Esophagus (tissue), 2 donors: Measurements from ENCODE around the gene ARHGAP9. TPM values are rescaled to one million over a fixed set of nuclear protein-coding genes. Genes with fewer than 3 reads are reported as not detected.
"Not testable (repeated sequence)": the region's sequence is repeated elsewhere in the genome, so short reads cannot be mapped to it uniquely, and the experiment has no call there.

Experiments used
- H3K27ac ChIP-seq, 2 donors: one replicate each; pipeline ENCODE4 v1.5.1; 2013; ENCODE audit warnings: low read depth in 2 of 2, mild to moderate bottlenecking in 2 of 2, inconsistent platforms in 1 of 2, low read length in 1 of 2, moderate library complexity in 1 of 2
- H3K27me3 ChIP-seq, 2 donors: one replicate each; pipeline ENCODE4 v1.6.1; 2013; ENCODE audit warnings: low read length in 2 of 2, control low read depth in 1 of 2, mild to moderate bottlenecking in 1 of 2; ENCODE audit not compliant: insufficient read depth in 2 of 2, control insufficient read depth in 1 of 2
- H3K36me3 ChIP-seq, 2 donors: one replicate each; pipeline ENCODE4 v1.6.1; 2013; ENCODE audit warnings: low read length in 1 of 2; ENCODE audit not compliant: control insufficient read depth in 2 of 2, insufficient read depth in 2 of 2
- H3K4me1 ChIP-seq, 2 donors: one replicate each; pipeline ENCODE4 v1.6.1; 2013; ENCODE audit warnings: low read length in 1 of 2; ENCODE audit not compliant: control insufficient read depth in 2 of 2, insufficient read depth in 2 of 2
- H3K4me3 ChIP-seq, 2 donors: one replicate each; pipeline ENCODE4 v1.5.1; 2013; ENCODE audit warnings: low read length in 2 of 2, mild to moderate bottlenecking in 2 of 2, low read depth in 1 of 2, moderate library complexity in 1 of 2
- H3K9me3 ChIP-seq, 2 donors: one replicate each; pipeline ENCODE4 v1.6.1; 2013; ENCODE audit warnings: mild to moderate bottlenecking in 2 of 2, low read depth in 1 of 2, low read length in 1 of 2, moderate library complexity in 1 of 2; ENCODE audit not compliant: control insufficient read depth in 2 of 2, insufficient read depth in 1 of 2
- WGBS, 2 donors: extraction: QIAGEN DNeasy Blood & Tissue Kit; methylation state at CpG; one replicate each; pipeline ENCODE4 v1.1.7; 2013; 5-methylcytosine and 5-hydroxymethylcytosine counted together
- polyA plus RNA-seq, 2 donors: library from polyadenylated mRNA; stranded (reverse); fragments of 200-250 nt; gene quantifications; one replicate each; pipeline ENCODE4 v1.2.3, GENCODE V29; 2013
- donor health status: healthy with polysubstance abuse.
- donor health status: Bipolar disorder and iron deficiency.

Gene ARHGAP9
- polyA plus RNA-seq, 2 donors = 4.3 to 9.2 TPM

- Histone ChIP-seq H3K27ac (no peak overlapping the region), H3K4me3 (no peak overlapping the region), H3K27me3 (no peaks in the 10 kb centered on the region), H3K9me3 (no peaks in the 10 kb centered on the region), H3K4me1 (no peaks in the 10 kb centered on the region), H3K36me3 (no peaks in the 10 kb centered on the region)
- WGBS, 2 donors = 62 to 76% methylated on average over 5 of the region's 5 CpGs
These were observed 34.9 kb downstream of the ARHGAP9 start for GRCh38 chr12:57444744-57445143.

GRCh38 chr12:57444337-57444736 is 35.3 kb downstream of the ARHGAP9 start:
- not testable (repeated sequence) for H3K4me3 ChIP-seq, H3K27me3 ChIP-seq, H3K4me1 ChIP-seq, H3K36me3 ChIP-seq, H3K27ac ChIP-seq, H3K9me3 ChIP-seq
- WGBS, 2 donors = 83 to 84% methylated on average over 6 of the region's 6 CpGs

- Histone ChIP-seq H3K27ac (no peak overlapping the region), H3K36me3 (no peaks in the 10 kb centered on the region), H3K9me3 (no peaks in the 10 kb centered on the region), H3K4me1 (no peaks in the 10 kb centered on the region), H3K4me3 (no peak overlapping the region), H3K27me3 (no peaks in the 10 kb centered on the region)
- 43 to 79% methylated on average over 1 of the region's 1 CpG for WGBS, 2 donors
These were observed 37.7 kb downstream of the ARHGAP9 start for GRCh38 chr12:57441846-57442427.

- 79 to 86% methylated on average over 2 of the region's 2 CpGs for WGBS, 2 donors
- not testable (repeated sequence) for H3K36me3 ChIP-seq, H3K27ac ChIP-seq, H3K9me3 ChIP-seq, H3K4me1 ChIP-seq, H3K27me3 ChIP-seq, H3K4me3 ChIP-seq
These were observed 38.3 kb downstream of the ARHGAP9 start for GRCh38 chr12:57441393-57441792.

GRCh38 chr12:57439762-57440266 is 39.9 kb downstream of the ARHGAP9 start:
- WGBS, 2 donors = 76 to 79% methylated on average over 4 of the region's 4 CpGs
- H3K4me1 ChIP-seq = no peaks in the 10 kb centered on the region
- H3K27me3 ChIP-seq = no peaks in the 10 kb centered on the region
- no peak overlapping the region for H3K27ac ChIP-seq
- no peaks in the 10 kb centered on the region for H3K9me3 ChIP-seq
- no peaks in the 10 kb centered on the region for H3K36me3 ChIP-seq
- H3K4me3 ChIP-seq = no peak overlapping the region

GRCh38 chr12:57438400-57438799 is 41.3 kb downstream of the ARHGAP9 start:
- no peaks in the 10 kb centered on the region for H3K36me3 ChIP-seq
- H3K9me3 ChIP-seq = no peaks in the 10 kb centered on the region
- no peaks in the 10 kb centered on the region for H3K27me3 ChIP-seq
- no peaks in the 10 kb centered on the region for H3K4me1 ChIP-seq
- H3K27ac ChIP-seq = no peak overlapping the region
- no peak overlapping the region for H3K4me3 ChIP-seq
- WGBS, 2 donors = 89 to 93% methylated on average over 1 of the region's 1 CpG

GRCh38 chr12:57435293-57435692 is 44.4 kb downstream of the ARHGAP9 start:
- no peaks in the 10 kb centered on the region for H3K9me3 ChIP-seq
- H3K27ac ChIP-seq = no peak overlapping the region
- H3K4me1 ChIP-seq = no peaks in the 10 kb centered on the region
- H3K36me3 ChIP-seq = no peaks in the 10 kb centered on the region
- no peaks in the 10 kb centered on the region for H3K27me3 ChIP-seq
- H3K4me3 ChIP-seq = no peak overlapping the region
- 51 to 70% methylated on average over 4 of the region's 4 CpGs for WGBS, 2 donors

GRCh38 chr12:57434517-57435223 is 45.0 kb downstream of the ARHGAP9 start, which contains the start of gene INHBC:
INHBC (plus strand) TSS chr12:57434784; CDS start chr12:57434887, 103 bp downstream.
- 70 to 73% methylated on average over 8 of the region's 8 CpGs for WGBS, 2 donors
- no peak within 1 kb of the TSS for H3K4me3 ChIP-seq

GRCh38 chr12:57433370-57433769 is 46.3 kb downstream of the ARHGAP9 start:
- 81 to 92% methylated on average over 3 of the region's 3 CpGs for WGBS, 2 donors

More at GRCh38 chr12:57434517-57435223, 45.0 kb downstream of the ARHGAP9 start, which contains the start of gene INHBC:
- Histone ChIP-seq H3K36me3 (no peaks in the 10 kb centered on the region), H3K9me3 (no peaks in the 10 kb centered on the region), H3K4me1 (no peaks in the 10 kb centered on the region), H3K27me3 (no peaks in the 10 kb centered on the region), H3K27ac (no peak within 1 kb of the TSS)

More at GRCh38 chr12:57433370-57433769, 46.3 kb downstream of the ARHGAP9 start:
- no peak overlapping the region for H3K27ac ChIP-seq
- no peaks in the 10 kb centered on the region for H3K36me3 ChIP-seq
- no peak overlapping the region for H3K4me3 ChIP-seq
- no peaks in the 10 kb centered on the region for H3K27me3 ChIP-seq
- no peaks in the 10 kb centered on the region for H3K4me1 ChIP-seq
- no peaks in the 10 kb centered on the region for H3K9me3 ChIP-seq
